ENCODE data around the gene EMX1.

The EMX1 gene

GRCh38 chr2:72984172-72984671, 66.9 kb downstream of the EMX1 start:
- Histone ChIP-seq H3K4me3 (replicated peaks; ENCODE audit: insufficient read depth, low read length) (no peak overlapping the region), H3K27me3 (ENCODE audit: insufficient read depth, poor library complexity, severe bottlenecking) (no peaks in the 10 kb centered on the region), H3K27ac (replicated peaks) (no peak overlapping the region)
- no peak for TF ChIP-seq SPI1 (IDR thresholded peaks at IDR 0.05; ENCODE audit: borderline replicate concordance, low read depth)
- TF ChIP-seq GABPA (IDR thresholded peaks at IDR 0.05; ENCODE audit: low read depth) = no peak
- no peak for TF ChIP-seq POLR2AphosphoS5 (IDR thresholded peaks at IDR 0.05; ENCODE audit: low read depth)
- TF ChIP-seq, protein P1, sequence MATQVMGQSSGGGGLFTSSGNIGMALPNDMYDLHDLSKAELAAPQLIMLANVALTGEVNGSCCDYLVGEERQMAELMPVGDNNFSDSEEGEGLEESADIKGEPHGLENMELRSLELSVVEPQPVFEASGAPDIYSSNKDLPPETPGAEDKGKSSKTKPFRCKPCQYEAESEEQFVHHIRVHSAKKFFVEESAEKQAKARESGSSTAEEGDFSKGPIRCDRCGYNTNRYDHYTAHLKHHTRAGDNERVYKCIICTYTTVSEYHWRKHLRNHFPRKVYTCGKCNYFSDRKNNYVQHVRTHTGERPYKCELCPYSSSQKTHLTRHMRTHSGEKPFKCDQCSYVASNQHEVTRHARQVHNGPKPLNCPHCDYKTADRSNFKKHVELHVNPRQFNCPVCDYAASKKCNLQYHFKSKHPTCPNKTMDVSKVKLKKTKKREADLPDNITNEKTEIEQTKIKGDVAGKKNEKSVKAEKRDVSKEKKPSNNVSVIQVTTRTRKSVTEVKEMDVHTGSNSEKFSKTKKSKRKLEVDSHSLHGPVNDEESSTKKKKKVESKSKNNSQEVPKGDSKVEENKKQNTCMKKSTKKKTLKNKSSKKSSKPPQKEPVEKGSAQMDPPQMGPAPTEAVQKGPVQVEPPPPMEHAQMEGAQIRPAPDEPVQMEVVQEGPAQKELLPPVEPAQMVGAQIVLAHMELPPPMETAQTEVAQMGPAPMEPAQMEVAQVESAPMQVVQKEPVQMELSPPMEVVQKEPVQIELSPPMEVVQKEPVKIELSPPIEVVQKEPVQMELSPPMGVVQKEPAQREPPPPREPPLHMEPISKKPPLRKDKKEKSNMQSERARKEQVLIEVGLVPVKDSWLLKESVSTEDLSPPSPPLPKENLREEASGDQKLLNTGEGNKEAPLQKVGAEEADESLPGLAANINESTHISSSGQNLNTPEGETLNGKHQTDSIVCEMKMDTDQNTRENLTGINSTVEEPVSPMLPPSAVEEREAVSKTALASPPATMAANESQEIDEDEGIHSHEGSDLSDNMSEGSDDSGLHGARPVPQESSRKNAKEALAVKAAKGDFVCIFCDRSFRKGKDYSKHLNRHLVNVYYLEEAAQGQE (IDR thresholded peaks at IDR 0.05; ENCODE audit: insufficient replicate concordance, low read depth) = no peak
- TF ChIP-seq, protein P2, sequence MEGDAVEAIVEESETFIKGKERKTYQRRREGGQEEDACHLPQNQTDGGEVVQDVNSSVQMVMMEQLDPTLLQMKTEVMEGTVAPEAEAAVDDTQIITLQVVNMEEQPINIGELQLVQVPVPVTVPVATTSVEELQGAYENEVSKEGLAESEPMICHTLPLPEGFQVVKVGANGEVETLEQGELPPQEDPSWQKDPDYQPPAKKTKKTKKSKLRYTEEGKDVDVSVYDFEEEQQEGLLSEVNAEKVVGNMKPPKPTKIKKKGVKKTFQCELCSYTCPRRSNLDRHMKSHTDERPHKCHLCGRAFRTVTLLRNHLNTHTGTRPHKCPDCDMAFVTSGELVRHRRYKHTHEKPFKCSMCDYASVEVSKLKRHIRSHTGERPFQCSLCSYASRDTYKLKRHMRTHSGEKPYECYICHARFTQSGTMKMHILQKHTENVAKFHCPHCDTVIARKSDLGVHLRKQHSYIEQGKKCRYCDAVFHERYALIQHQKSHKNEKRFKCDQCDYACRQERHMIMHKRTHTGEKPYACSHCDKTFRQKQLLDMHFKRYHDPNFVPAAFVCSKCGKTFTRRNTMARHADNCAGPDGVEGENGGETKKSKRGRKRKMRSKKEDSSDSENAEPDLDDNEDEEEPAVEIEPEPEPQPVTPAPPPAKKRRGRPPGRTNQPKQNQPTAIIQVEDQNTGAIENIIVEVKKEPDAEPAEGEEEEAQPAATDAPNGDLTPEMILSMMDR (IDR thresholded peaks at IDR 0.05; ENCODE audit: insufficient read depth, low read length) = no peak
- DNase-seq (ENCODE audit: low read depth in 1 of 2, low spot score in 1 of 2) = no peak
